Measurements from ENCODE around the gene MLLT11. TPM values are rescaled to one million over a fixed set of nuclear protein-coding genes. Genes with fewer than 3 reads are reported as not detected.

MLLT11 gene
- total RNA-seq, 3 donors from 2014 or later (not counting 1 experiment from before 2014, with no cell fraction given), result 11.2 to 18.6 (median 17.6) TPM

GRCh38 chr1:151098126-151098525 is 37.9 kb downstream of the MLLT11 start:
- DNase-seq (no peak), ATAC-seq (no peak)
- Mint-ChIP-seq H3K27ac (no peak overlapping the region), H3K27me3 (ENCODE audit: low read depth in 2 of 2) (no peaks in the 10 kb centered on the region), H3K4me1 (no peaks in the 10 kb centered on the region), H3K4me3 (no peak overlapping the region), H3K9me3 (no peaks in the 10 kb centered on the region), H3K36me3 (no peaks in the 10 kb centered on the region)
- H3K9me3 ChIP-seq (ENCODE audit: control insufficient read depth, insufficient read depth, low read length), result no peaks in the 10 kb centered on the region
- no peaks in the 10 kb centered on the region for H3K36me3 ChIP-seq (ENCODE audit: control insufficient read depth, insufficient read depth, low read length)
- H3K4me1 ChIP-seq (ENCODE audit: control insufficient read depth, insufficient read depth, low read length), result no peaks in the 10 kb centered on the region
- no peaks in the 10 kb centered on the region for H3K27me3 ChIP-seq (ENCODE audit: control insufficient read depth, insufficient read depth, low read length)
- TF ChIP-seq CTCF (IDR thresholded peaks at IDR 0.05), result no peak
- no peak overlapping the region for H3K27ac ChIP-seq (ENCODE audit: low read length)
- intact Hi-C loops (cut with micrococcal nuclease), result loop anchor here (10.0 kb wide), 1 partner anchor 247 kb away; the partner anchor contains the start of gene RFX5
- H3K4me3 ChIP-seq (ENCODE audit: low read length), result no peak overlapping the region
- WGBS (ENCODE audit: insufficient coverage), result 100% methylated on average over 1 of the region's 1 CpG

- Histone ChIP-seq H3K36me3 (ENCODE audit: control insufficient read depth, insufficient read depth, low read length) (peaks cover 6% of the 10 kb centered on the region), H3K27me3 (ENCODE audit: control insufficient read depth, insufficient read depth, low read length) (no peaks in the 10 kb centered on the region), H3K4me3 (ENCODE audit: low read length) (no peak overlapping the region), H3K4me1 (ENCODE audit: control insufficient read depth, insufficient read depth, low read length) (no peaks in the 10 kb centered on the region), H3K9me3 (ENCODE audit: control insufficient read depth, insufficient read depth, low read length) (no peaks in the 10 kb centered on the region), H3K27ac (ENCODE audit: low read length) (no peak overlapping the region)
- H3K27ac Mint-ChIP-seq, result no peak overlapping the region
- TF ChIP-seq CTCF (IDR thresholded peaks at IDR 0.05), result no peak
- DNase-seq (no peak), ATAC-seq (no peak)
- no peak overlapping the region for H3K4me3 Mint-ChIP-seq
- no peaks in the 10 kb centered on the region for H3K4me1 Mint-ChIP-seq
- H3K9me3 Mint-ChIP-seq, result no peaks in the 10 kb centered on the region
- intact Hi-C loops (cut with micrococcal nuclease), result no loop called here
- H3K36me3 Mint-ChIP-seq, result no peaks in the 10 kb centered on the region
- no peaks in the 10 kb centered on the region for H3K27me3 Mint-ChIP-seq (ENCODE audit: low read depth in 2 of 2)
Observed at GRCh38 chr1:151104630-151105029, 44.4 kb downstream of the MLLT11 start.

- H3K9me3 Mint-ChIP-seq, result no peaks in the 10 kb centered on the region
- H3K27ac Mint-ChIP-seq, result no peak overlapping the region
- no peak for ATAC-seq
- no peaks in the 10 kb centered on the region for H3K27me3 ChIP-seq (ENCODE audit: control insufficient read depth, insufficient read depth, low read length)
- no peak for DNase-seq
- no peaks in the 10 kb centered on the region for H3K4me1 ChIP-seq (ENCODE audit: control insufficient read depth, insufficient read depth, low read length)
- H3K36me3 Mint-ChIP-seq, result no peaks in the 10 kb centered on the region
- H3K36me3 ChIP-seq (ENCODE audit: control insufficient read depth, insufficient read depth, low read length), result peaks cover 7% of the 10 kb centered on the region
- intact Hi-C loops (cut with micrococcal nuclease), result no loop called here
- TF ChIP-seq CTCF (IDR thresholded peaks at IDR 0.05), result no peak
- H3K4me3 Mint-ChIP-seq, result no peak overlapping the region
- H3K4me3 ChIP-seq (ENCODE audit: low read length), result no peak overlapping the region
- no peaks in the 10 kb centered on the region for H3K9me3 ChIP-seq (ENCODE audit: control insufficient read depth, insufficient read depth, low read length)
- no peaks in the 10 kb centered on the region for H3K27me3 Mint-ChIP-seq (ENCODE audit: low read depth in 2 of 2)
- H3K4me1 Mint-ChIP-seq, result no peaks in the 10 kb centered on the region
- 100% methylated on average over 1 of the region's 2 CpGs for WGBS (ENCODE audit: insufficient coverage)
- no peak overlapping the region for H3K27ac ChIP-seq (ENCODE audit: low read length)
Observed at GRCh38 chr1:151106894-151107293, 46.7 kb downstream of the MLLT11 start.

GRCh38 chr1:151108331-151108730 is 48.1 kb downstream of the MLLT11 start:
- ATAC-seq (no peak), DNase-seq (no peak)
- H3K36me3 ChIP-seq (ENCODE audit: control insufficient read depth, insufficient read depth, low read length), result peaks cover 7% of the 10 kb centered on the region
- H3K27ac ChIP-seq (ENCODE audit: low read length), result no peak overlapping the region
- intact Hi-C loops (cut with micrococcal nuclease), result no loop called here
- H3K4me1 Mint-ChIP-seq, result no peaks in the 10 kb centered on the region
- H3K27me3 Mint-ChIP-seq (ENCODE audit: low read depth in 2 of 2), result no peaks in the 10 kb centered on the region
- H3K27ac Mint-ChIP-seq, result no peak overlapping the region
- H3K4me1 ChIP-seq (ENCODE audit: control insufficient read depth, insufficient read depth, low read length), result no peaks in the 10 kb centered on the region
- 95% methylated on average over 4 of the region's 5 CpGs for WGBS (ENCODE audit: insufficient coverage)
- H3K4me3 ChIP-seq (ENCODE audit: low read length), result no peak overlapping the region
- TF ChIP-seq CTCF (IDR thresholded peaks at IDR 0.05), result no peak
- H3K36me3 Mint-ChIP-seq, result no peaks in the 10 kb centered on the region
- H3K9me3 Mint-ChIP-seq, result no peaks in the 10 kb centered on the region
- H3K27me3 ChIP-seq (ENCODE audit: control insufficient read depth, insufficient read depth, low read length), result no peaks in the 10 kb centered on the region
- H3K9me3 ChIP-seq (ENCODE audit: control insufficient read depth, insufficient read depth, low read length), result no peaks in the 10 kb centered on the region
- H3K4me3 Mint-ChIP-seq, result no peak overlapping the region
